ENCODE measurements around the gene TNFRSF19. TPM values are rescaled to one million over a fixed set of nuclear protein-coding genes. Genes with fewer than 3 reads are reported as not detected.

Gene TNFRSF19
- total RNA-seq, 2 experiments from 2014 or later: not detected

- intact Hi-C loops (cut with micrococcal nuclease; ENCODE audit: unreplicated experiment): no loop called here
- no peak for TF ChIP-seq CTCF (conservative IDR thresholded peaks at IDR 0.05; ENCODE audit: low read length)
- no peak for TF ChIP-seq EZH2phosphoT487 (IDR thresholded peaks at IDR 0.05; ENCODE audit: borderline replicate concordance, low read depth, low read length)
- Histone ChIP-seq H2AFZ (ENCODE audit: low read length) (no peak overlapping the region), H3K36me3 (ENCODE audit: insufficient read depth, low read length) (no peaks in the 10 kb centered on the region), H3K9me3 (ENCODE audit: low read length) (no peaks in the 10 kb centered on the region), H3K4me1 (ENCODE audit: insufficient read depth, low read length, poor library complexity, severe bottlenecking) (no peaks in the 10 kb centered on the region), H3K4me3 (ENCODE audit: low read depth, low read length, poor library complexity, severe bottlenecking) (no peak overlapping the region), H3K27ac (ENCODE audit: low read depth, low read length, poor library complexity, severe bottlenecking) (no peak overlapping the region), H4K20me1 (ENCODE audit: insufficient read depth, low read length) (no peaks in the 10 kb centered on the region), H3K4me2 (ENCODE audit: low read length) (no peak overlapping the region), H3K79me2 (ENCODE audit: insufficient read depth, low read depth, low read length) (no peaks in the 10 kb centered on the region), H3K9me2 (ENCODE audit: insufficient read depth, low read length) (no peaks in the 10 kb centered on the region)
- ChIA-PET POLR2A (no interaction called here), CTCF (ENCODE audit: unreplicated experiment) (no interaction called here)
- DNase-seq (ENCODE audit: low spot score): no peak
- BruUV-seq (replicated peaks): no TSS peak
These were observed 28.2 kb downstream of the TNFRSF19 start for GRCh38 chr13:23598369-23598768.

GRCh38 chr13:23599083-23599925, 29.1 kb downstream of the TNFRSF19 start:
- ChIA-PET CTCF (ENCODE audit: unreplicated experiment) (no interaction called here), POLR2A (no interaction called here)
- H3K9me3 ChIP-seq (ENCODE audit: low read length): no peaks in the 10 kb centered on the region
- H3K4me3 ChIP-seq (ENCODE audit: low read depth, low read length, poor library complexity, severe bottlenecking): no peak overlapping the region
- no TSS peak for BruUV-seq (replicated peaks)
- no peak for TF ChIP-seq CTCF (conservative IDR thresholded peaks at IDR 0.05; ENCODE audit: low read length)
- no peak for TF ChIP-seq EZH2phosphoT487 (IDR thresholded peaks at IDR 0.05; ENCODE audit: borderline replicate concordance, low read depth, low read length)
- no peaks in the 10 kb centered on the region for H3K36me3 ChIP-seq (ENCODE audit: insufficient read depth, low read length)
- H3K4me1 ChIP-seq (ENCODE audit: insufficient read depth, low read length, poor library complexity, severe bottlenecking): no peaks in the 10 kb centered on the region
- H3K79me2 ChIP-seq (ENCODE audit: insufficient read depth, low read depth, low read length): no peaks in the 10 kb centered on the region
- no peak overlapping the region for H3K27ac ChIP-seq (ENCODE audit: low read depth, low read length, poor library complexity, severe bottlenecking)
- no peak overlapping the region for H3K4me2 ChIP-seq (ENCODE audit: low read length)
- no peak overlapping the region for H2AFZ ChIP-seq (ENCODE audit: low read length)
- H3K9me2 ChIP-seq (ENCODE audit: insufficient read depth, low read length): 0 out of 2 replicates have a peak, but pooled peaks cover 3% of the 10 kb centered on the region
- no peaks in the 10 kb centered on the region for H4K20me1 ChIP-seq (ENCODE audit: insufficient read depth, low read length)
- intact Hi-C loops (cut with micrococcal nuclease; ENCODE audit: unreplicated experiment): no loop called here
- DNase-seq (ENCODE audit: low spot score): no peak

GRCh38 chr13:23600100-23600499, 29.9 kb downstream of the TNFRSF19 start:
- H3K4me3 ChIP-seq (ENCODE audit: low read depth, low read length, poor library complexity, severe bottlenecking): no peak overlapping the region
- DNase-seq (ENCODE audit: low spot score): no peak
- H3K79me2 ChIP-seq (ENCODE audit: insufficient read depth, low read depth, low read length): no peaks in the 10 kb centered on the region
- no peak overlapping the region for H2AFZ ChIP-seq (ENCODE audit: low read length)
- H3K4me1 ChIP-seq (ENCODE audit: insufficient read depth, low read length, poor library complexity, severe bottlenecking): no peaks in the 10 kb centered on the region
- H3K36me3 ChIP-seq (ENCODE audit: insufficient read depth, low read length): no peaks in the 10 kb centered on the region
- no peak overlapping the region for H3K27ac ChIP-seq (ENCODE audit: low read depth, low read length, poor library complexity, severe bottlenecking)
- 0 out of 2 replicates have a peak, but pooled peaks cover 3% of the 10 kb centered on the region for H3K9me2 ChIP-seq (ENCODE audit: insufficient read depth, low read length)
- intact Hi-C loops (cut with micrococcal nuclease; ENCODE audit: unreplicated experiment): loop anchor here (5.0 kb wide), 1 partner anchor 52 kb away; no protein-coding TSS in a partner anchor
- ChIA-PET POLR2A (no interaction called here), CTCF (ENCODE audit: unreplicated experiment) (no interaction called here)
- BruUV-seq (replicated peaks): no TSS peak
- H4K20me1 ChIP-seq (ENCODE audit: insufficient read depth, low read length): no peaks in the 10 kb centered on the region
- H3K4me2 ChIP-seq (ENCODE audit: low read length): no peak overlapping the region
- H3K9me3 ChIP-seq (ENCODE audit: low read length): no peaks in the 10 kb centered on the region
- no peak for TF ChIP-seq EZH2phosphoT487 (IDR thresholded peaks at IDR 0.05; ENCODE audit: borderline replicate concordance, low read depth, low read length)
- no peak for TF ChIP-seq CTCF (conservative IDR thresholded peaks at IDR 0.05; ENCODE audit: low read length)

Measured in OCI-LY7 (cell line).